Smooth muscle cell (in vitro differentiated cells): ENCODE results near the gene VRK3. TPM values are rescaled to one million over a fixed set of nuclear protein-coding genes. Genes with fewer than 3 reads are reported as not detected.
A peak's percentile ranks its signal among the peaks of the same experiment; 100 is the strongest.

Source experiments
- DNase-seq: peaks from one replicate; lab custom pipeline; 2025; ENCODE audit not compliant: unreplicated experiment; lab: John Stamatoyannopoulos, UW
- H2AFZ ChIP-seq: fragments of 200-600 bp; sonication (generic); 2 replicates; pipeline ENCODE4 v1.6.0; 2016; ENCODE audit warnings: antibody characterized with exemption, low read depth, mild to moderate bottlenecking
- H3F3A ChIP-seq: fragments of 200-600 bp; sonication (generic); 2 replicates; pipeline ENCODE4 v1.6.0; 2017; ENCODE audit warnings: antibody characterized with exemption, low read depth
- H3K27ac ChIP-seq: fragments of 200-600 bp; sonication (generic); 2 replicates; pipeline ENCODE4 v1.5.1; 2016; ENCODE audit warnings: low read depth, mild to moderate bottlenecking
- H3K27me3 ChIP-seq: fragments of 200-600 bp; sonication (generic); 2 replicates; pipeline ENCODE4 v1.6.1; 2016; ENCODE audit warnings: low read depth, mild to moderate bottlenecking
- H3K36me3 ChIP-seq: fragments of 200-600 bp; sonication (generic); 2 replicates; pipeline ENCODE4 v1.5.1; 2016; ENCODE audit warnings: low read depth
- H3K4me1 ChIP-seq: fragments of 200-600 bp; sonication (generic); 2 replicates; pipeline ENCODE4 v1.5.1; 2016; ENCODE audit warnings: low read depth
- H3K4me2 ChIP-seq: fragments of 200-600 bp; sonication (generic); 2 replicates; pipeline ENCODE4 v1.6.0; 2016; ENCODE audit warnings: mild to moderate bottlenecking
- H3K4me3 ChIP-seq: fragments of 200-600 bp; sonication (generic); 2 replicates; pipeline ENCODE4 v1.5.1; 2016; ENCODE audit warnings: mild to moderate bottlenecking
- H3K79me2 ChIP-seq: fragments of 200-600 bp; sonication (generic); 2 replicates; pipeline ENCODE4 v1.6.0; 2016; ENCODE audit warnings: low read depth, mild to moderate bottlenecking
- H3K9ac ChIP-seq: fragments of 200-600 bp; sonication (generic); 2 replicates; pipeline ENCODE4 v1.6.0; 2016; ENCODE audit warnings: low read depth
- H3K9me3 ChIP-seq: fragments of 200-600 bp; sonication (generic); replicated peaks from 2 replicates; pipeline ENCODE4 v1.5.1; 2016; ENCODE audit warnings: low read depth
- H4K20me1 ChIP-seq: fragments of 200-600 bp; sonication (generic); 2 replicates; pipeline ENCODE4 v1.6.0; 2016; ENCODE audit warnings: low read depth
- WGBS: methylation state at CpG from one replicate; pipeline ENCODE4 v1.1.7; 2016; ENCODE audit warnings: low lambda C conversion rate; 5-methylcytosine and 5-hydroxymethylcytosine counted together
- polyA plus RNA-seq: library from polyadenylated mRNA; unstranded; fragments of >200 nt; fragmentation: Nextera tagmentation; extraction: Ambion mirVana; gene quantifications from 2 replicates; pipeline ENCODE4 v1.2.1, GENCODE V29; 2016
- total RNA-seq: library from RNA; depleted of rRNA; stranded (reverse); fragments of >200 nt; gene quantifications from 2 replicates; pipeline ENCODE4 v1.2.3, GENCODE V29; 2014
- TF ChIP-seq, protein P1 (sequence below): fragments of 200-600 bp; sonication (generic); IDR thresholded peaks from 2 replicates; pipeline ENCODE4 v1.5.1; 2017; ENCODE audit warnings: borderline replicate concordance, mild to moderate bottlenecking, antibody characterized with exemption; ENCODE audit not compliant: insufficient read depth, poor library complexity, severe bottlenecking

The VRK3 gene
- total and polyA plus RNA-seq, 2 experiments from 2014 or later, result 24.6 to 41.4 TPM

DNA sequence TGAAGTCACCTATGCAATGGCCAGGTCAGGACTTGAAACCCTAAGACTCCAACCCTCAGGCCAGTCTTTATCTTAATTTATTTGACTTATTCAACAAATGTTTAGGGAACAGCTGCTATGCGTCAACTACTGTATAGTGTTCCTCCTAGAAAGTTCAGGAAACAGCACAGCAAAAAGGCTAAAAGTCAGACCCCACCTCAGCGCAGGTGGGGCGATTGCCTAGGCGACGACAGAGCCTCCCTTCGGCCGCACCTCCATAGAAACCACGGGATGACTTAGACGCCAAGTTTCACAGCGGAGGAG is 502 bp downstream of the VRK3 start:
- Histone ChIP-seq H3K4me3 (peak overlapping the region; percentile 78), H3K9ac (peak overlapping the region; percentile 95), H3K79me2 (peaks cover 59% of the 10 kb centered on the region), H3K9me3 (no peaks in the 10 kb centered on the region), H3F3A (no peaks in the 10 kb centered on the region), H3K27me3 (no peaks in the 10 kb centered on the region), H4K20me1 (peaks cover 28% of the 10 kb centered on the region), H3K4me1 (peaks cover 13% of the 10 kb centered on the region), H3K36me3 (no peaks in the 10 kb centered on the region), H3K27ac (peak overlapping the region; percentile 78), H2AFZ (peak overlapping the region; percentile 91), H3K4me2 (peak overlapping the region; percentile 96)
- TF ChIP-seq, protein P1, sequence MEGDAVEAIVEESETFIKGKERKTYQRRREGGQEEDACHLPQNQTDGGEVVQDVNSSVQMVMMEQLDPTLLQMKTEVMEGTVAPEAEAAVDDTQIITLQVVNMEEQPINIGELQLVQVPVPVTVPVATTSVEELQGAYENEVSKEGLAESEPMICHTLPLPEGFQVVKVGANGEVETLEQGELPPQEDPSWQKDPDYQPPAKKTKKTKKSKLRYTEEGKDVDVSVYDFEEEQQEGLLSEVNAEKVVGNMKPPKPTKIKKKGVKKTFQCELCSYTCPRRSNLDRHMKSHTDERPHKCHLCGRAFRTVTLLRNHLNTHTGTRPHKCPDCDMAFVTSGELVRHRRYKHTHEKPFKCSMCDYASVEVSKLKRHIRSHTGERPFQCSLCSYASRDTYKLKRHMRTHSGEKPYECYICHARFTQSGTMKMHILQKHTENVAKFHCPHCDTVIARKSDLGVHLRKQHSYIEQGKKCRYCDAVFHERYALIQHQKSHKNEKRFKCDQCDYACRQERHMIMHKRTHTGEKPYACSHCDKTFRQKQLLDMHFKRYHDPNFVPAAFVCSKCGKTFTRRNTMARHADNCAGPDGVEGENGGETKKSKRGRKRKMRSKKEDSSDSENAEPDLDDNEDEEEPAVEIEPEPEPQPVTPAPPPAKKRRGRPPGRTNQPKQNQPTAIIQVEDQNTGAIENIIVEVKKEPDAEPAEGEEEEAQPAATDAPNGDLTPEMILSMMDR, result no peak
- no peak for DNase-seq
- 2% methylated on average over 10 of the region's 10 CpGs for WGBS

DNA sequence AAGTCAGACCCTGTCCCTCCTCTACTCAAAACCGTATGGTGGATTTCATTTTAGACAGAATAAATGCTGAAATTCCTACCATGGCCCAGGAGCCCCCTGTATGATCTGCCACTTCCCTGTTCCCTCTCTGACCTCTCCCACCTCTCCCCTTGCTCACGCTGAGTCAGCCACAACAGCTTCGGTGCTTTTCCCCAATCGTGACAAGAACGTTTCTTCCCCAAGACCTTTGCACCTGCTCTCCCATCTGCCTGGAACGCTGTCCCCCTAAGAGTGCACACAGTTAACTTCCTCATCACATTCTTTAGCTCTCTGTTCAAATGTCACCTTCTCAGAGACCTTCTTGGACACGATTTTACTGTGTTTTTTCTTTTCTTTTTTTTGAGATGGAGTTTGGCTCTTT is 2.3 kb downstream of the VRK3 start:
- Histone ChIP-seq H3K27me3 (no peaks in the 10 kb centered on the region), H4K20me1 (peaks cover 32% of the 10 kb centered on the region), H3K79me2 (peaks cover 42% of the 10 kb centered on the region), H3K4me3 (no peak overlapping the region), H3K36me3 (no peaks in the 10 kb centered on the region), H3K4me2 (no peak overlapping the region), H3K9me3 (no peaks in the 10 kb centered on the region), H3F3A (no peaks in the 10 kb centered on the region), H3K27ac (no peak overlapping the region), H2AFZ (no peak overlapping the region), H3K4me1 (peaks cover 13% of the 10 kb centered on the region), H3K9ac (no peak overlapping the region)
- no peak for DNase-seq
- TF ChIP-seq, protein P1, result no peak
- WGBS, result 90% methylated on average over 7 of the region's 7 CpGs

DNA sequence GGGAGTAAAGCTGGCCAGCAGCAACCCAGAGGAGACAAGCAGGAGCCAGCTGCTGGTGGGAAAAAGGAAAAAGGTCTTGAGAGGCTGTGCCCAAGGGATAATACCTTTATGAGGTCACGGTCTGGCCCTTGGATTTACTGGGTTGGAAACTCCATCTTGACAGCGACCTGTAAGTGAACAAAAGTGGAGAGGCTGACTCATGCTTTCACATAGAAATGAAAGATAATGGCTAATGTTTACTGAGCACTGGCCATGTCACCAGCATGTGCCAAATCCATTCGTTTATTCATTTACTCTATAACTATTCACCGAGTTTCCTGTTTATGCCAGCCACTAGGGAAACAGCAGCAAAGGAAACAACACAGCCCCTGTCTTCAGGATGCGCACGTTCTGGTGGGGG is 4.7 kb downstream of the VRK3 start:
- Histone ChIP-seq H3K4me1 (peaks cover 7% of the 10 kb centered on the region), H3K9me3 (no peaks in the 10 kb centered on the region), H2AFZ (no peak overlapping the region), H3K4me3 (no peak overlapping the region), H3K4me2 (no peak overlapping the region), H3F3A (no peaks in the 10 kb centered on the region), H3K36me3 (peaks cover 9% of the 10 kb centered on the region), H3K9ac (no peak overlapping the region), H3K27ac (no peak overlapping the region), H3K79me2 (peaks cover 23% of the 10 kb centered on the region), H3K27me3 (no peaks in the 10 kb centered on the region), H4K20me1 (peaks cover 32% of the 10 kb centered on the region)
- TF ChIP-seq, protein P1, result no peak
- 96% methylated on average over 6 of the region's 6 CpGs for WGBS
- no peak for DNase-seq

DNA sequence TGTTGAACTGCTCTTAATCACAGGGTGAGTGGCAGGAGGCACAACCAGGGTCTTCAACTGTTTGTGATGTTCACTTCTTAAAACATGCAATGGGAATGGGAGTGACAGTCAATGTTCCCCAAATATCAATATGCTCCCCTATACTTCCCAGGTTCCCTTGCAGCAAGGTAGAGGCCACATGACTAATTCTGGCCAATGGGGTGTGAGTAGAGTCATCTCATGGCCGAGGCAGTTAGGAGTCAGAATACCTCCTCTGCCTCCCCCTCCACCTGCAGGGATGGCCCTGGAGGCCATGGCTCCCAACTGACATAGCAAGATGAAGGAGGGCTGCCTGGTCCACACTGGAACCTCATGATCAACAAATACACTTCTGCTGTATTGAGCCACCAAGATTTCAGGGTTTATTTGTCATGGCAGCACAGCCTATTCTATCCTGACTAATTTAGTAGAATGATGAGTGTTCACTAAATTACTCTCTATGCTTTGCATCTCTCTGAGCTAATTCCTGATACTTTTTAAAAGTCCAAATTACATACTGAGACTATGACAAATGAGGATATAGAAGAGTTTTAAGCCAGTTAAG is 8.9 kb downstream of the VRK3 start:
- no peak for DNase-seq

More for the DNA sequence above, 8.9 kb downstream of the VRK3 start:
- no peak overlapping the region for H3K27ac ChIP-seq
- H3K36me3 ChIP-seq, result peaks cover 9% of the 10 kb centered on the region
- no peak overlapping the region for H3K4me3 ChIP-seq
- H3K79me2 ChIP-seq, result no peaks in the 10 kb centered on the region
- no peaks in the 10 kb centered on the region for H3F3A ChIP-seq
- TF ChIP-seq, protein P1, result no peak
- no peak overlapping the region for H2AFZ ChIP-seq
- no peak overlapping the region for H3K9ac ChIP-seq
- no peaks in the 10 kb centered on the region for H3K4me1 ChIP-seq
- H3K9me3 ChIP-seq, result no peaks in the 10 kb centered on the region
- H3K27me3 ChIP-seq, result no peaks in the 10 kb centered on the region
- 100% methylated on average over 1 of the region's 1 CpG for WGBS
- no peak overlapping the region for H3K4me2 ChIP-seq
- peaks cover 13% of the 10 kb centered on the region for H4K20me1 ChIP-seq
